ENCODE results near the gene TTC12. TPM values are rescaled to one million over a fixed set of nuclear protein-coding genes. Genes with fewer than 3 reads are reported as not detected.

Gene TTC12
- total and polyA plus RNA-seq, 8 donors: 4.3 to 13.9 (median 8.0) TPM

DNA sequence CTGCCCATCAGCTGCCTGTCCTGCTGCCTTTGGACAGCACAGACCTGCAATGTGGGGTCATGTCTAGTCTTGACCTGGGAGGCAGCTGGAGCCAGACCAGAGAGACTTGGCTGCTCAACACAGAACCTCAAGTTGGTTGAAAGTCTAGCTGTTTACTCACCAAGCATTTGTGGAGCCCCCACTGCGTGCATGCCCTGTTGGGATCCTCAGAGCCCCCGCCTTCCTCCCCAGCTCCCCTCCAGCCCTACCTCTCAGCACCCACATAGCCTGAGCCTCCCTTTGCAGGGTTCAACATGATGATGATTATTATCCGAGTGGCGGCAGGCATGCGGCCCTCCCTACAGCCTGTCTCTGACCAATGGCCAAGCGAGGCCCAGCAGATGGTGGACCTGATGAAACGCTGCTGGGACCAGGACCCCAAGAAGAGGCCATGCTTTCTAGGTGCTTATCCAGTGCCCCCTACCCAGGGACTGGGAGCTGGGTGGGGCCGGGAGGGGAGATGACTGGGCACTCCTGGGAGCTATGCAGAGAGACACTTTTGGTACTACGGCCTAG lies 81.5 kb downstream of the TTC12 start:
- FAIRE-seq: no peak
- DNase-seq: no peak
- intact Hi-C loops (cut with DNase I): no loop called here
- Histone ChIP-seq H3K9me3 (no peaks in the 10 kb centered on the region), H3K27me3 (no peaks in the 10 kb centered on the region), H3K36me3 (no peaks in the 10 kb centered on the region), H3K4me1 (no peaks in the 10 kb centered on the region), H3K4me3 (no peak overlapping the region), H3K27ac (no peak overlapping the region)
- 84 to 86% methylated on average over 9 of the region's 9 CpGs for WGBS, 2 donors
- TF ChIP-seq, protein P1, sequence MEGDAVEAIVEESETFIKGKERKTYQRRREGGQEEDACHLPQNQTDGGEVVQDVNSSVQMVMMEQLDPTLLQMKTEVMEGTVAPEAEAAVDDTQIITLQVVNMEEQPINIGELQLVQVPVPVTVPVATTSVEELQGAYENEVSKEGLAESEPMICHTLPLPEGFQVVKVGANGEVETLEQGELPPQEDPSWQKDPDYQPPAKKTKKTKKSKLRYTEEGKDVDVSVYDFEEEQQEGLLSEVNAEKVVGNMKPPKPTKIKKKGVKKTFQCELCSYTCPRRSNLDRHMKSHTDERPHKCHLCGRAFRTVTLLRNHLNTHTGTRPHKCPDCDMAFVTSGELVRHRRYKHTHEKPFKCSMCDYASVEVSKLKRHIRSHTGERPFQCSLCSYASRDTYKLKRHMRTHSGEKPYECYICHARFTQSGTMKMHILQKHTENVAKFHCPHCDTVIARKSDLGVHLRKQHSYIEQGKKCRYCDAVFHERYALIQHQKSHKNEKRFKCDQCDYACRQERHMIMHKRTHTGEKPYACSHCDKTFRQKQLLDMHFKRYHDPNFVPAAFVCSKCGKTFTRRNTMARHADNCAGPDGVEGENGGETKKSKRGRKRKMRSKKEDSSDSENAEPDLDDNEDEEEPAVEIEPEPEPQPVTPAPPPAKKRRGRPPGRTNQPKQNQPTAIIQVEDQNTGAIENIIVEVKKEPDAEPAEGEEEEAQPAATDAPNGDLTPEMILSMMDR (IDR thresholded peaks at IDR 0.05): no peak
- ATAC-seq: no peak

GRCh38 chr11:113396690-113397089 lies 82.3 kb downstream of the TTC12 start:
- no peaks in the 10 kb centered on the region for H3K36me3 ChIP-seq
- no peak overlapping the region for H3K27ac ChIP-seq
- WGBS, 2 donors: 54 to 73% methylated on average over 1 of the region's 1 CpG
- no peak for FAIRE-seq
- no peak for ATAC-seq
- no peak for DNase-seq
- H3K9me3 ChIP-seq: no peaks in the 10 kb centered on the region
- TF ChIP-seq, protein P1 (IDR thresholded peaks at IDR 0.05): no peak
- H3K27me3 ChIP-seq: no peaks in the 10 kb centered on the region
- H3K4me1 ChIP-seq: no peaks in the 10 kb centered on the region
- H3K4me3 ChIP-seq: no peak overlapping the region
- intact Hi-C loops (cut with DNase I): no loop called here

DNA sequence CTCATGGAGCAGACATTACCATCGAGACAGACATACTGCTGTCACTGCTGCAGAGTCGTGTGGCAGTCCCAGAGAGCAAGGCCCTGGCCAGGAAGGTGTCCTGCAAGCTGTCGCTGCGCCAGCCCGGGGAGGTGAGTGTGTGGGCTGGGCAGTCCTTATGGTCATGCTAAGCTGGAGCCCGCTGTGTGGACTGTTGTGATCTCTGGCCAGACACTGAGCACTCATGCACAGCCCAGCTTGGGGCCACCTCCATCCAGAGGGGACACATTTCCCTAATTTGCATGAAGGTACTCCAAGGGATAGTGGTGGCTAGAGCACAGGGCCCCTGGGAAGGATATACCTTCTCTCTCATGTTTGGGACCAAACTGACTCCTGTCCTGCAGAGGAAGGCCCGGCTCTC lies 82.8 kb downstream of the TTC12 start:
- 69 to 75% methylated on average over 7 of the region's 7 CpGs for WGBS, 2 donors
- DNase-seq: no peak

DNA sequence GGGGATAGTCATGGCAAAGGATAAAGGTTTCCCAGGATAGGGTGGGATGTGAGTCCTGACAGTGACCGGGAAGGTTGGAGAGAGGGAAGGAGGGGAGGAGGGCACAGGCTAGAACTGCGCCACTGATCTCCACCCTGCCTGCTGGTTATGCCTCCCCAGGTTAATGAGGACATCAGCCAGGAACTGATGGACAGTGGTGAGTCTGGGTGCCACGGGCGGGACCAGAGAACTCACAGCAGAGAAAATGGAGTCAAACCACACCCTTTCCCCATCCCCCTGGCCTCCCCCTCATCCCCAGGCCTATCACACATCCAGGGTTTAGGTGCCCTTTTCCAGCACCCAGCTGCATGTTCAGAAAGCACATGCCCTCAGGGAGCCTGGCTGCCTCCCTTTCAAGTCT lies 83.4 kb downstream of the TTC12 start:
- H3K4me3 ChIP-seq: no peak overlapping the region
- 85 to 86% methylated on average over 4 of the region's 4 CpGs for WGBS, 2 donors
- no peaks in the 10 kb centered on the region for H3K36me3 ChIP-seq
- no peak for ATAC-seq
- no peaks in the 10 kb centered on the region for H3K9me3 ChIP-seq
- H3K27ac ChIP-seq: no peak overlapping the region
- DNase-seq: no peak
- H3K4me1 ChIP-seq: no peaks in the 10 kb centered on the region
- TF ChIP-seq, protein P1 (IDR thresholded peaks at IDR 0.05): no peak
- intact Hi-C loops (cut with DNase I): no loop called here
- H3K27me3 ChIP-seq: no peaks in the 10 kb centered on the region
- no peak for FAIRE-seq

More for the DNA sequence above, 82.8 kb downstream of the TTC12 start:
- intact Hi-C loops (cut with DNase I): no loop called here
- H3K36me3 ChIP-seq: no peaks in the 10 kb centered on the region
- H3K27ac ChIP-seq: no peak overlapping the region
- no peak overlapping the region for H3K4me3 ChIP-seq
- H3K27me3 ChIP-seq: no peaks in the 10 kb centered on the region
- no peak for FAIRE-seq
- no peaks in the 10 kb centered on the region for H3K4me1 ChIP-seq
- ATAC-seq: no peak
- H3K9me3 ChIP-seq: no peaks in the 10 kb centered on the region
- TF ChIP-seq, protein P1 (IDR thresholded peaks at IDR 0.05): no peak

DNA sequence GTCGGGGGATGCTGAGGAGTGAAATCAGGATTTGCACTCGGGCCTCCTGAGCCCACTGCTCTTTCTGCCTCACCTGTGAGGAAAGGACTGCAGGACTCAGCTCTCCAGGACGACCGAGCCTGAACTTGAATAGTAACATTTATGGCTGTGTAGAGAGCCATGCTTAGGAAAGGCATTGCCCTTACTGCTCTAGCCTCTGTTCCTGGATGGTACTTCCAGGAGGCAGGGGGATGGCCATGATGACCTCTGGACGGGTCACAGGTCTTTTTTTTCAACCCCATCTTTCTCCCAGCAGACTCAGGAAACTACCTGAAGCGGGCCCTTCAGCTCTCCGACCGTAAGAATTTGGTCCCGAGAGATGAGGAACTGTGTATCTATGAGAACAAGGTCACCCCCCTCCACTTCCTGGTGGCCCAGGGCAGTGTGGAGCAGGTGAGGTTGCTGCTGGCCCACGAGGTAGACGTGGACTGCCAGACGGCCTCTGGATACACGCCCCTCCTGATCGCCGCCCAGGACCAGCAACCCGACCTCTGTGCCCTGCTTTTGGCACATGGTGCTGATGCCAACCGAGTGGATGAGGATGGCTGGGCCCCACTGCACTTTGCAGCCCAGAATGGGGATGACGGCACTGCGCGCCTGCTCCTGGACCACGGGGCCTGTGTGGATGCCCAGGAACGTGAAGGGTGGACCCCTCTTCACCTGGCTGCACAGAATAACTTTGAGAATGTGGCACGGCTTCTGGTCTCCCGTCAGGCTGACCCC lies 84.5 kb downstream of the TTC12 start:
- intact Hi-C loops (cut with DNase I): no loop called here
- H3K4me1 ChIP-seq: no peaks in the 10 kb centered on the region
- H3K4me3 ChIP-seq: no peak overlapping the region
- H3K36me3 ChIP-seq: no peaks in the 10 kb centered on the region
- no peak for FAIRE-seq
- ATAC-seq: no peak
- no peaks in the 10 kb centered on the region for H3K9me3 ChIP-seq
- TF ChIP-seq, protein P1 (IDR thresholded peaks at IDR 0.05): no peak
- WGBS, 2 donors: 72 to 80% methylated on average over 24 of the region's 24 CpGs
- no peaks in the 10 kb centered on the region for H3K27me3 ChIP-seq
- H3K27ac ChIP-seq: no peak overlapping the region
- no peak for DNase-seq
